Aorta (tissue), 5 donors: Measurements from ENCODE around the gene PTGS2. TPM values are rescaled to one million over a fixed set of nuclear protein-coding genes. Genes with fewer than 3 reads are reported as not detected.

Source experiments
- ATAC-seq: fragments of 200-7000 bp; cut with Tn5 transposase; one replicate; pipeline ENCODE4 v1.9.1; 2022; ENCODE audit warnings: moderate library complexity; ENCODE audit not compliant: low FRiP score
- DNase-seq, 2 donors: peaks; one replicate each; pipeline ENCODE4 v3.0.0-alpha.2; 2020
- H3K27ac ChIP-seq, 2 donors: one replicate each; pipeline ENCODE4 v1.5.1; 2013; ENCODE audit warnings: low read length in 2 of 2, mild to moderate bottlenecking in 2 of 2, moderate library complexity in 2 of 2, control low read depth in 1 of 2, inconsistent platforms in 1 of 2, low read depth in 1 of 2
- H3K27me3 ChIP-seq, 2 donors: one replicate each; pipeline ENCODE4 v1.6.1; 2013; ENCODE audit warnings: control low read depth in 1 of 2, low read length in 1 of 2, mild to moderate bottlenecking in 1 of 2, moderate library complexity in 1 of 2; ENCODE audit not compliant: insufficient read depth in 2 of 2, control insufficient read depth in 1 of 2
- H3K36me3 ChIP-seq, 2 donors: one replicate each; pipeline ENCODE4 v1.6.1; 2013; ENCODE audit warnings: control low read depth in 1 of 2, low read length in 1 of 2, mild to moderate bottlenecking in 1 of 2; ENCODE audit not compliant: insufficient read depth in 2 of 2, control insufficient read depth in 1 of 2
- H3K4me1 ChIP-seq, 2 donors: one replicate each; pipeline ENCODE4 v1.6.1; 2013; ENCODE audit warnings: low read length in 2 of 2, control low read depth in 1 of 2, mild to moderate bottlenecking in 1 of 2, moderate library complexity in 1 of 2; ENCODE audit not compliant: insufficient read depth in 2 of 2, control insufficient read depth in 1 of 2
- H3K4me3 ChIP-seq, 2 donors: one replicate each; pipeline ENCODE4 v1.5.1; 2013; ENCODE audit warnings: low read length in 2 of 2, control low read depth in 1 of 2, mild to moderate bottlenecking in 1 of 2
- H3K9me3 ChIP-seq: one replicate; pipeline ENCODE4 v1.6.1; 2013; ENCODE audit warnings: mild to moderate bottlenecking, low read length; ENCODE audit not compliant: control insufficient read depth
- WGBS, 2 donors: extraction: QIAGEN DNeasy Blood & Tissue Kit; methylation state at CpG; one replicate each; pipeline ENCODE4 v1.1.7; 2013; 5-methylcytosine and 5-hydroxymethylcytosine counted together
- intact Hi-C, 2 donors: fragments of 100-400 bp; cut with DNase I; formaldehyde crosslinking; loops; one replicate each; pipeline versions ENCODE4 v1.14.2 to v1.15.0; 2022
- long read RNA-seq, 2 donors: library from polyadenylated mRNA; unstranded; transcript quantifications; one replicate each; pipeline ENCODE4 v2.0.0, GENCODE V29; 2020 to 2021
- polyA plus RNA-seq, 2 donors: library from polyadenylated mRNA; stranded (reverse); fragments of 200-250 nt; gene quantifications; one replicate each; pipeline ENCODE4 v1.2.3, GENCODE V29; 2013
- total RNA-seq, 2 donors: library from RNA; stranded (reverse); fragmentation: NEBNext Ultra II Directional; extraction: Animal tissue kit (Norgen Biotek cat#: 25700); gene quantifications; one replicate each; pipeline ENCODE4 v1.2.1, GENCODE V29; 2021
- donor health status: healthy with polysubstance abuse.
- donor health status: Bipolar disorder and iron deficiency.
- donor health status: DM: no; HTN: no; CAD: no.
- donor health status: DM: no; HTN: no; CAD: no.
- donor health status: DM: yes; HTN: yes; CAD: no.

PTGS2 gene
- total RNA-seq (10 to 100 TPM; 10.3 to 17.0 TPM), polyA plus RNA-seq (10 to 100 TPM in 1 of 2 donors, 1 to 10 TPM in 1; 2.0 to 10.7 TPM)
- long read RNA-seq, donor 1, partial matches to known transcripts = 0 of 5 reads
- long read RNA-seq, donor 1, other reads (novel, unspliced or antisense) = 5 of 5 reads
- long read RNA-seq, donor 2, full-length matches to known transcripts = 3 of 4 reads
- long read RNA-seq, donor 2, partial matches to known transcripts = 0 of 4 reads
- long read RNA-seq, donor 2, other reads (novel, unspliced or antisense) = 1 of 4 reads

GRCh38 chr1:186680245-186681061, at the start of gene PTGS2:
Gene PTGS2 (minus strand): TSS chr1:186680423. CDS start chr1:186680290, 133 bp downstream.
- DNase-seq = peak; percentile 84 to 90
- Histone ChIP-seq H3K27ac (peak within 1 kb of the TSS in 1 of 2 donors; percentile 80), H3K4me3 (peak within 1 kb of the TSS; percentile 27 to 81), H3K9me3 (no peaks in the 10 kb centered on the region), H3K4me1 (no peaks in the 10 kb centered on the region), H3K36me3 (no peaks in the 10 kb centered on the region), H3K27me3 (no peaks in the 10 kb centered on the region)
- 0% methylated on average over 52 of the region's 52 CpGs for WGBS, 2 donors
- intact Hi-C loops = loop anchor here (5.0 to 10.0 kb wide), 2 partner anchors 196 to 198 kb away; no protein-coding TSS in a partner anchor
- ATAC-seq = peak; percentile 96

GRCh38 chr1:186722711-186723309, 42.6 kb upstream of the PTGS2 start:
- Histone ChIP-seq H3K4me1 (no peaks in the 10 kb centered on the region), H3K36me3 (no peaks in the 10 kb centered on the region), H3K27me3 (no peaks in the 10 kb centered on the region), H3K27ac (no peak overlapping the region), H3K9me3 (no peaks in the 10 kb centered on the region), H3K4me3 (no peak overlapping the region)
- WGBS, 2 donors = 62 to 67% methylated on average over 3 of the region's 3 CpGs
- ATAC-seq = no peak
- DNase-seq = no peak
- intact Hi-C loops = no loop called here

GRCh38 chr1:186717286-186717685, 37.1 kb upstream of the PTGS2 start:
- Histone ChIP-seq H3K4me1 (no peaks in the 10 kb centered on the region), H3K36me3 (no peaks in the 10 kb centered on the region), H3K4me3 (no peak overlapping the region), H3K9me3 (no peaks in the 10 kb centered on the region), H3K27ac (no peak overlapping the region), H3K27me3 (no peaks in the 10 kb centered on the region)
- DNase-seq = no peak
- 62 to 70% methylated on average over 2 of the region's 2 CpGs for WGBS, 2 donors
- no peak for ATAC-seq
- intact Hi-C loops = no loop called here

- ATAC-seq (no peak), DNase-seq (no peak)
- Histone ChIP-seq H3K4me1 (no peaks in the 10 kb centered on the region), H3K9me3 (no peaks in the 10 kb centered on the region), H3K4me3 (no peak overlapping the region), H3K36me3 (no peaks in the 10 kb centered on the region), H3K27ac (no peak overlapping the region), H3K27me3 (no peaks in the 10 kb centered on the region)
- intact Hi-C loops = no loop called here
- 70 to 78% methylated on average over 5 of the region's 5 CpGs for WGBS, 2 donors
Measured at GRCh38 chr1:186715887-186716809, 35.9 kb upstream of the PTGS2 start.

- whole genome bisulfite sequencing, 2 donors = 66 to 78% methylated on average over 2 of the region's 2 CpGs
- Histone ChIP-seq H3K4me3 (no peak overlapping the region), H3K27ac (no peak overlapping the region), H3K36me3 (no peaks in the 10 kb centered on the region), H3K4me1 (no peaks in the 10 kb centered on the region), H3K9me3 (no peaks in the 10 kb centered on the region), H3K27me3 (no peaks in the 10 kb centered on the region)
- intact Hi-C loops = no loop called here
- DNase-seq (no peak), ATAC-seq (no peak)
Measured at GRCh38 chr1:186710696-186711095, 30.5 kb upstream of the PTGS2 start.

GRCh38 chr1:186708694-186709097, 28.5 kb upstream of the PTGS2 start:
- ATAC-seq (no peak), DNase-seq (no peak)
- WGBS, 2 donors = 75 to 88% methylated on average over 2 of the region's 2 CpGs
- Histone ChIP-seq H3K4me1 (no peaks in the 10 kb centered on the region), H3K36me3 (no peaks in the 10 kb centered on the region), H3K9me3 (no peaks in the 10 kb centered on the region), H3K27me3 (no peaks in the 10 kb centered on the region), H3K27ac (no peak overlapping the region), H3K4me3 (no peak overlapping the region)
- intact Hi-C loops = no loop called here

GRCh38 chr1:186703209-186703766, 23.1 kb upstream of the PTGS2 start:
- H3K4me1 ChIP-seq = no peaks in the 10 kb centered on the region
- H3K36me3 ChIP-seq = no peaks in the 10 kb centered on the region
- intact Hi-C loops = no loop called here
- no peak overlapping the region for H3K27ac ChIP-seq
- 90 to 91% methylated on average over 8 of the region's 8 CpGs for WGBS, 2 donors
- ATAC-seq (no peak), DNase-seq (no peak)
- no peaks in the 10 kb centered on the region for H3K9me3 ChIP-seq
- H3K27me3 ChIP-seq = no peaks in the 10 kb centered on the region
- H3K4me3 ChIP-seq = no peak overlapping the region

- intact Hi-C loops = no loop called here
- WGBS, 2 donors = 81 to 82% methylated on average over 2 of the region's 2 CpGs
- no peak for ATAC-seq
- Histone ChIP-seq H3K36me3 (no peaks in the 10 kb centered on the region), H3K4me1 (no peaks in the 10 kb centered on the region), H3K9me3 (no peaks in the 10 kb centered on the region), H3K27me3 (no peaks in the 10 kb centered on the region), H3K27ac (no peak overlapping the region), H3K4me3 (no peak overlapping the region)
- DNase-seq = no peak
Measured at GRCh38 chr1:186700722-186701121, 20.5 kb upstream of the PTGS2 start.
